GM23338 (cell line): ENCODE measurements around the gene VWA2. TPM values are rescaled to one million over a fixed set of nuclear protein-coding genes. Genes with fewer than 3 reads are reported as not detected.

Experiments
- ATAC-seq: fragments of 200-7000 bp; cut with Tn5 transposase; 3 replicates; pipeline ENCODE4 v1.9.1; 2020
- DNase-seq: peaks from one replicate; pipeline ENCODE4 v3.0.0-alpha.2; 2015; ENCODE audit warnings: low spot score
- H2AFZ ChIP-seq: fragments of 200-600 bp; sonication (generic); 2 replicates; pipeline ENCODE4 v1.8.0; 2016; ENCODE audit warnings: antibody characterized with exemption, mild to moderate bottlenecking, moderate library complexity
- H3F3A ChIP-seq: fragments of 200-600 bp; sonication (generic); replicated peaks from 2 replicates; pipeline ENCODE4 v1.8.0; 2017; ENCODE audit warnings: antibody characterized with exemption, mixed run types, low read depth
- H3K27ac ChIP-seq: fragments of 200-600 bp; sonication (generic); 2 replicates; pipeline ENCODE4 v1.6.1; 2016; ENCODE audit warnings: low read depth
- H3K27me3 ChIP-seq: fragments of 200-600 bp; sonication (generic); 2 replicates; pipeline ENCODE4 v1.8.0; 2016; ENCODE audit warnings: mild to moderate bottlenecking, mixed run types, moderate library complexity; ENCODE audit not compliant: insufficient read depth
- H3K36me3 ChIP-seq: fragments of 200-600 bp; sonication (generic); 2 replicates; pipeline ENCODE4 v1.8.0; 2016; ENCODE audit warnings: mild to moderate bottlenecking; ENCODE audit not compliant: insufficient read depth
- H3K4me1 ChIP-seq: fragments of 200-600 bp; sonication (generic); 2 replicates; pipeline ENCODE4 v1.8.0; 2016; ENCODE audit warnings: mild to moderate bottlenecking, moderate library complexity; ENCODE audit not compliant: insufficient read depth
- H3K4me2 ChIP-seq: fragments of 200-600 bp; sonication (generic); 2 replicates; pipeline ENCODE4 v1.7.1; 2017; ENCODE audit warnings: mixed run types
- H3K4me3 ChIP-seq: fragments of 200-600 bp; sonication (generic); 2 replicates; pipeline ENCODE4 v1.6.1; 2016; ENCODE audit warnings: mixed run types
- H3K79me2 ChIP-seq: fragments of 200-600 bp; sonication (generic); replicated peaks from 2 replicates; pipeline ENCODE4 v1.8.0; 2017; ENCODE audit warnings: mild to moderate bottlenecking; ENCODE audit not compliant: insufficient read depth
- H3K9me2 ChIP-seq: fragments of 200-600 bp; sonication (generic); 2 replicates; pipeline ENCODE4 v1.8.0; 2017; ENCODE audit not compliant: insufficient read depth
- H4K20me1 ChIP-seq: fragments of 200-600 bp; sonication (generic); replicated peaks from 2 replicates; pipeline ENCODE4 v1.8.0; 2017; ENCODE audit warnings: mild to moderate bottlenecking; ENCODE audit not compliant: insufficient read depth
- H3K27ac Mint-ChIP-seq: 2 replicates; pipeline ENCODE4 v1.8.0; 2020; ENCODE audit warnings: inconsistent platforms, mild to moderate bottlenecking, moderate library complexity, mixed read lengths
- H3K27me3 Mint-ChIP-seq: 3 replicates; pipeline ENCODE4 v1.8.0; 2022; ENCODE audit warnings: low read depth, mild to moderate bottlenecking, moderate library complexity, mixed read lengths, inconsistent platforms; ENCODE audit not compliant: insufficient read depth, poor library complexity
- H3K36me3 Mint-ChIP-seq: 3 replicates; pipeline ENCODE4 v1.8.0; 2021; ENCODE audit warnings: low read depth, mild to moderate bottlenecking, inconsistent platforms, moderate library complexity, mixed read lengths
- H3K4me1 Mint-ChIP-seq: 3 replicates; pipeline ENCODE4 v1.8.0; 2020; ENCODE audit warnings: mild to moderate bottlenecking, inconsistent platforms, mixed read lengths
- H3K4me3 Mint-ChIP-seq: 3 replicates; pipeline ENCODE4 v1.8.0; 2021; ENCODE audit warnings: moderate library complexity, mild to moderate bottlenecking, inconsistent platforms, mixed read lengths
- H3K9me3 Mint-ChIP-seq: 3 replicates; pipeline ENCODE4 v1.8.0; 2020; ENCODE audit warnings: moderate library complexity, mild to moderate bottlenecking, inconsistent platforms, mixed read lengths
- CREB1 ChIP-seq: fragments of 250-450 bp; sonication (Bioruptor Pico); IDR thresholded peaks from 2 replicates; pipeline ENCODE4 v1.5.0; 2020; ENCODE audit warnings: low read depth, mild to moderate bottlenecking, moderate library complexity
- ETS1 ChIP-seq: IDR thresholded peaks from 2 replicates; pipeline ENCODE4 v1.6.1; 2016; ENCODE audit warnings: antibody characterized with exemption
- EZH2 ChIP-seq: fragments of 200-600 bp; sonication (generic); IDR thresholded peaks from one replicate; pipeline ENCODE4 v1.8.0; 2017; ENCODE audit warnings: antibody characterized with exemption, mild to moderate bottlenecking, low read depth; ENCODE audit not compliant: unreplicated experiment
- JUNB ChIP-seq: IDR thresholded peaks from one replicate; pipeline ENCODE4 v1.6.1; 2016; ENCODE audit warnings: antibody characterized with exemption; ENCODE audit not compliant: unreplicated experiment
- NANOG ChIP-seq: IDR thresholded peaks from 2 replicates; pipeline ENCODE4 v1.6.1; 2016; ENCODE audit warnings: antibody characterized with exemption, borderline replicate concordance
- STAT1 ChIP-seq: IDR thresholded peaks from one replicate; pipeline ENCODE4 v1.6.1; 2016; ENCODE audit warnings: antibody characterized with exemption; ENCODE audit not compliant: unreplicated experiment
- ZNF331 ChIP-seq: fragments of 250-450 bp; sonication (Bioruptor Pico); IDR thresholded peaks from 2 replicates; pipeline ENCODE4 v1.5.0; 2020; ENCODE audit warnings: low read depth, mild to moderate bottlenecking, moderate library complexity
- polyA plus RNA-seq: library from polyadenylated mRNA; unstranded; fragments of >200 nt; fragmentation: Nextera tagmentation; extraction: Ambion mirVana; gene quantifications from 2 replicates; pipeline ENCODE4 v1.2.1, GENCODE V29; 2016
- total RNA-seq: library from RNA; depleted of rRNA; stranded (reverse); fragments of >200 nt; shearing (Covaris generic); gene quantifications from 2 replicates; pipeline ENCODE4 v1.2.3, GENCODE V29; 2014
- TF ChIP-seq, protein P1 (sequence below), 2 experiments: fragments of 200-600 bp in 1 of 2; sonication (generic) in 1 of 2; conservative IDR thresholded peaks; 2 replicates each; pipeline versions ENCODE4 v1.5.1 to v1.6.1; 2016 to 2017; ENCODE audit warnings: antibody characterized with exemption in 2 of 2, low read depth in 2 of 2, mild to moderate bottlenecking in 2 of 2, moderate library complexity in 1 of 2
- TF ChIP-seq, protein P2 (sequence below): fragments of 250-450 bp; sonication (Bioruptor Pico); IDR thresholded peaks from 2 replicates; pipeline ENCODE4 v1.5.0; 2020; ENCODE audit warnings: mild to moderate bottlenecking, moderate library complexity

Gene VWA2
- total and polyA plus RNA-seq, 2 experiments from 2014 or later, result 0.48 to 3.7 TPM

DNA sequence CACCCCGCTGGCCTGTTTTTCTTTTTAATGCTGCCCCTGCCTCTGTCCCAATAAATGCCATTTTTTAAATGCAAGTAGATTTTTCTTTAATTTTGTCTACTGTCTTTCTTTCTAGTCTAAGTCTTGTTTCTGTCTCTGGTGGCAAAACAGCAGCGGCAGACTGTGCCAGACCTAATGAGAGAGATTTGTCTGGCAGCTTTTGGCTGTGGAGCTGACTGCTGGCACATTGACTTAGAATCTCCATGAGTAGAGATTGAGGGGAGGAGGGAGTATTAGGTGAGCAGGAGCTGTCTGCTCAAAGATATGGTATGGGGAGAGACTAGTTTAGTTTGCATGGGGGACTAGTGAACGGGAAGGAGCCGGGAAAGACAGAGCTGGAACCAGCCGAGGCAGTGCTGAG is 13.0 kb downstream of the VWA2 start:
- Histone ChIP-seq H3K4me2 (no peak overlapping the region), H3K4me3 (no peak overlapping the region), H3K79me2 (no peaks in the 10 kb centered on the region), H3K27me3 (no peaks in the 10 kb centered on the region), H3K9me2 (no peaks in the 10 kb centered on the region), H2AFZ (no peak overlapping the region), H3F3A (no peaks in the 10 kb centered on the region), H3K36me3 (no peaks in the 10 kb centered on the region), H4K20me1 (no peaks in the 10 kb centered on the region), H3K27ac (no peak overlapping the region), H3K4me1 (no peaks in the 10 kb centered on the region)
- Mint-ChIP-seq H3K9me3 (peaks cover 21% of the 10 kb centered on the region), H3K36me3 (peaks cover 22% of the 10 kb centered on the region), H3K27me3 (peaks cover 25% of the 10 kb centered on the region), H3K4me3 (no peak overlapping the region), H3K4me1 (no peaks in the 10 kb centered on the region; the same call in 2 of the 3 replicates), H3K27ac (no peak overlapping the region)
- TF ChIP-seq, protein P1, sequence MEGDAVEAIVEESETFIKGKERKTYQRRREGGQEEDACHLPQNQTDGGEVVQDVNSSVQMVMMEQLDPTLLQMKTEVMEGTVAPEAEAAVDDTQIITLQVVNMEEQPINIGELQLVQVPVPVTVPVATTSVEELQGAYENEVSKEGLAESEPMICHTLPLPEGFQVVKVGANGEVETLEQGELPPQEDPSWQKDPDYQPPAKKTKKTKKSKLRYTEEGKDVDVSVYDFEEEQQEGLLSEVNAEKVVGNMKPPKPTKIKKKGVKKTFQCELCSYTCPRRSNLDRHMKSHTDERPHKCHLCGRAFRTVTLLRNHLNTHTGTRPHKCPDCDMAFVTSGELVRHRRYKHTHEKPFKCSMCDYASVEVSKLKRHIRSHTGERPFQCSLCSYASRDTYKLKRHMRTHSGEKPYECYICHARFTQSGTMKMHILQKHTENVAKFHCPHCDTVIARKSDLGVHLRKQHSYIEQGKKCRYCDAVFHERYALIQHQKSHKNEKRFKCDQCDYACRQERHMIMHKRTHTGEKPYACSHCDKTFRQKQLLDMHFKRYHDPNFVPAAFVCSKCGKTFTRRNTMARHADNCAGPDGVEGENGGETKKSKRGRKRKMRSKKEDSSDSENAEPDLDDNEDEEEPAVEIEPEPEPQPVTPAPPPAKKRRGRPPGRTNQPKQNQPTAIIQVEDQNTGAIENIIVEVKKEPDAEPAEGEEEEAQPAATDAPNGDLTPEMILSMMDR (conservative IDR thresholded peaks at IDR 0.05; ENCODE audit: low read depth in 2 of 2), result no peak
- TF ChIP-seq ETS1, result no peak
- no peak for TF ChIP-seq JUNB
- no peak for TF ChIP-seq EZH2
- no peak for TF ChIP-seq STAT1
- DNase-seq, result no peak
- ATAC-seq, result no peak

GRCh38 chr10:114252883-114253282 is 13.8 kb downstream of the VWA2 start:
- DNase-seq (no peak), ATAC-seq (no peak)
- Mint-ChIP-seq H3K36me3 (peaks cover 22% of the 10 kb centered on the region), H3K4me3 (no peak overlapping the region), H3K4me1 (no peaks in the 10 kb centered on the region; the same call in 1 of the 3 replicates), H3K27me3 (peaks cover 23% of the 10 kb centered on the region), H3K9me3 (peaks cover 21% of the 10 kb centered on the region), H3K27ac (no peak overlapping the region)
- Histone ChIP-seq H3K4me1 (no peaks in the 10 kb centered on the region), H2AFZ (no peak overlapping the region), H3K9me2 (no peaks in the 10 kb centered on the region), H3K36me3 (no peaks in the 10 kb centered on the region), H3K79me2 (no peaks in the 10 kb centered on the region), H3K4me2 (no peak overlapping the region), H3K27me3 (no peaks in the 10 kb centered on the region), H3K4me3 (no peak overlapping the region), H4K20me1 (no peaks in the 10 kb centered on the region), H3F3A (no peaks in the 10 kb centered on the region), H3K27ac (no peak overlapping the region)
- no peak for TF ChIP-seq NANOG
- TF ChIP-seq CREB1 (CRISPR knock-in tag), result no peak
- TF ChIP-seq ZNF331, result no peak
- TF ChIP-seq EZH2, result no peak
- TF ChIP-seq, protein P2, sequence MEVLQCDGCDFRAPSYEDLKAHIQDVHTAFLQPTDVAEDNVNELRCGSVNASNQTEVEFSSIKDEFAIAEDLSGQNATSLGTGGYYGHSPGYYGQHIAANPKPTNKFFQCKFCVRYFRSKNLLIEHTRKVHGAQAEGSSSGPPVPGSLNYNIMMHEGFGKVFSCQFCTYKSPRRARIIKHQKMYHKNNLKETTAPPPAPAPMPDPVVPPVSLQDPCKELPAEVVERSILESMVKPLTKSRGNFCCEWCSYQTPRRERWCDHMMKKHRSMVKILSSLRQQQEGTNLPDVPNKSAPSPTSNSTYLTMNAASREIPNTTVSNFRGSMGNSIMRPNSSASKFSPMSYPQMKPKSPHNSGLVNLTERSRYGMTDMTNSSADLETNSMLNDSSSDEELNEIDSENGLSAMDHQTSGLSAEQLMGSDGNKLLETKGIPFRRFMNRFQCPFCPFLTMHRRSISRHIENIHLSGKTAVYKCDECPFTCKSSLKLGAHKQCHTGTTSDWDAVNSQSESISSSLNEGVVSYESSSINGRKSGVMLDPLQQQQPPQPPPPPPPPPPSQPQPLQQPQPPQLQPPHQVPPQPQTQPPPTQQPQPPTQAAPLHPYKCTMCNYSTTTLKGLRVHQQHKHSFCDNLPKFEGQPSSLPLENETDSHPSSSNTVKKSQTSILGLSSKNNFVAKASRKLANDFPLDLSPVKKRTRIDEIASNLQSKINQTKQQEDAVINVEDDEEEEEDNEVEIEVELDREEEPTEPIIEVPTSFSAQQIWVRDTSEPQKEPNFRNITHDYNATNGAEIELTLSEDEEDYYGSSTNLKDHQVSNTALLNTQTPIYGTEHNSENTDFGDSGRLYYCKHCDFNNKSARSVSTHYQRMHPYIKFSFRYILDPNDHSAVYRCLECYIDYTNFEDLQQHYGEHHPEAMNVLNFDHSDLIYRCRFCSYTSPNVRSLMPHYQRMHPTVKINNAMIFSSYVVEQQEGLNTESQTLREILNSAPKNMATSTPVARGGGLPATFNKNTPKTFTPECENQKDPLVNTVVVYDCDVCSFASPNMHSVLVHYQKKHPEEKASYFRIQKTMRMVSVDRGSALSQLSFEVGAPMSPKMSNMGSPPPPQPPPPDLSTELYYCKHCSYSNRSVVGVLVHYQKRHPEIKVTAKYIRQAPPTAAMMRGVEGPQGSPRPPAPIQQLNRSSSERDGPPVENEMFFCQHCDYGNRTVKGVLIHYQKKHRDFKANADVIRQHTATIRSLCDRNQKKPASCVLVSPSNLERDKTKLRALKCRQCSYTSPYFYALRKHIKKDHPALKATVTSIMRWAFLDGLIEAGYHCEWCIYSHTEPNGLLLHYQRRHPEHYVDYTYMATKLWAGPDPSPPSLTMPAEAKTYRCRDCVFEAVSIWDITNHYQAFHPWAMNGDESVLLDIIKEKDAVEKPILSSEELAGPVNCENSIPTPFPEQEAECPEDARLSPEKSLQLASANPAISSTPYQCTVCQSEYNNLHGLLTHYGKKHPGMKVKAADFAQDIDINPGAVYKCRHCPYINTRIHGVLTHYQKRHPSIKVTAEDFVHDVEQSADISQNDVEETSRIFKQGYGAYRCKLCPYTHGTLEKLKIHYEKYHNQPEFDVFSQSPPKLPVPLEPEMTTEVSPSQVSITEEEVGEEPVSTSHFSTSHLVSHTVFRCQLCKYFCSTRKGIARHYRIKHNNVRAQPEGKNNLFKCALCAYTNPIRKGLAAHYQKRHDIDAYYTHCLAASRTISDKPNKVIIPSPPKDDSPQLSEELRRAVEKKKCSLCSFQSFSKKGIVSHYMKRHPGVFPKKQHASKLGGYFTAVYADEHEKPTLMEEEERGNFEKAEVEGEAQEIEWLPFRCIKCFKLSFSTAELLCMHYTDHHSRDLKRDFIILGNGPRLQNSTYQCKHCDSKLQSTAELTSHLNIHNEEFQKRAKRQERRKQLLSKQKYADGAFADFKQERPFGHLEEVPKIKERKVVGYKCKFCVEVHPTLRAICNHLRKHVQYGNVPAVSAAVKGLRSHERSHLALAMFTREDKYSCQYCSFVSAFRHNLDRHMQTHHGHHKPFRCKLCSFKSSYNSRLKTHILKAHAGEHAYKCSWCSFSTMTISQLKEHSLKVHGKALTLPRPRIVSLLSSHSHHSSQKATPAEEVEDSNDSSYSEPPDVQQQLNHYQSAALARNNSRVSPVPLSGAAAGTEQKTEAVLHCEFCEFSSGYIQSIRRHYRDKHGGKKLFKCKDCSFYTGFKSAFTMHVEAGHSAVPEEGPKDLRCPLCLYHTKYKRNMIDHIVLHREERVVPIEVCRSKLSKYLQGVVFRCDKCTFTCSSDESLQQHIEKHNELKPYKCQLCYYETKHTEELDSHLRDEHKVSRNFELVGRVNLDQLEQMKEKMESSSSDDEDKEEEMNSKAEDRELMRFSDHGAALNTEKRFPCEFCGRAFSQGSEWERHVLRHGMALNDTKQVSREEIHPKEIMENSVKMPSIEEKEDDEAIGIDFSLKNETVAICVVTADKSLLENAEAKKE (CRISPR knock-in tag), result no peak
